IMR-90 (cell line): ENCODE measurements around the gene SLC35E4.
A peak's percentile ranks its signal among the peaks of the same experiment; 100 is the strongest.

Experiments
- BHLHE40 ChIP-seq: fragments of 150-350 bp; IDR thresholded peaks from 2 replicates; pipeline ENCODE4 v1.6.1; 2016; ENCODE audit warnings: mild to moderate bottlenecking, low read depth, low read length
- CEBPB ChIP-seq: IDR thresholded peaks from 2 replicates; pipeline ENCODE4 v1.6.1; 2012; ENCODE audit warnings: low read depth, low read length, improper control_type of control experiment
- CHD1 ChIP-seq: IDR thresholded peaks from 2 replicates; pipeline ENCODE4 v1.6.1; 2012; ENCODE audit warnings: low read depth, low read length, improper control_type of control experiment
- FOS ChIP-seq: fragments of 150-350 bp; IDR thresholded peaks from 2 replicates; pipeline ENCODE4 v1.6.1; 2016; ENCODE audit warnings: low read depth, low read length
- MAZ ChIP-seq: IDR thresholded peaks from 2 replicates; pipeline ENCODE4 v1.6.1; 2012; ENCODE audit warnings: low read depth, mild to moderate bottlenecking, low read length, improper control_type of control experiment, moderate library complexity, borderline replicate concordance
- MXI1 ChIP-seq: IDR thresholded peaks from 2 replicates; pipeline ENCODE4 v1.6.1; 2012; ENCODE audit warnings: low read depth, mild to moderate bottlenecking, low read length, moderate library complexity, borderline replicate concordance
- POLR2A ChIP-seq: IDR thresholded peaks from 2 replicates; pipeline ENCODE4 v1.6.1; 2012; ENCODE audit warnings: mild to moderate bottlenecking, low read depth, low read length
- RAD21 ChIP-seq: IDR thresholded peaks from 2 replicates; pipeline ENCODE4 v1.6.1; 2012; ENCODE audit warnings: low read length, improper control_type of control experiment
- RCOR1 ChIP-seq: IDR thresholded peaks from 2 replicates; pipeline ENCODE4 v1.6.1; 2012; ENCODE audit warnings: mild to moderate bottlenecking, low read length, improper control_type of control experiment; ENCODE audit not compliant: insufficient replicate concordance
- RFX5 ChIP-seq: IDR thresholded peaks from 2 replicates; pipeline ENCODE4 v1.8.0; 2012; ENCODE audit warnings: low read depth, mild to moderate bottlenecking, low read length, moderate library complexity
- SMC3 ChIP-seq: fragments of 150-350 bp; IDR thresholded peaks from 2 replicates; pipeline ENCODE4 v1.6.1; 2016; ENCODE audit warnings: low read depth, mild to moderate bottlenecking, antibody characterized with exemption, low read length, moderate library complexity
- TF ChIP-seq, protein P1 (sequence below): conservative IDR thresholded peaks from 2 replicates; pipeline ENCODE4 v1.5.1; 2012; ENCODE audit warnings: mild to moderate bottlenecking, low read depth, low read length, improper control_type of control experiment
- TF ChIP-seq, protein P2 (sequence below): fragments of 150-350 bp; IDR thresholded peaks from 2 replicates; pipeline ENCODE4 v1.6.1; 2016; ENCODE audit warnings: low read depth, mild to moderate bottlenecking, low read length, moderate library complexity, borderline replicate concordance
- TF ChIP-seq, protein P3 (sequence below): fragments of 150-350 bp; IDR thresholded peaks from 2 replicates; pipeline ENCODE4 v1.6.1; 2017; ENCODE audit warnings: mild to moderate bottlenecking, antibody characterized with exemption, low read length, low read depth

DNA sequence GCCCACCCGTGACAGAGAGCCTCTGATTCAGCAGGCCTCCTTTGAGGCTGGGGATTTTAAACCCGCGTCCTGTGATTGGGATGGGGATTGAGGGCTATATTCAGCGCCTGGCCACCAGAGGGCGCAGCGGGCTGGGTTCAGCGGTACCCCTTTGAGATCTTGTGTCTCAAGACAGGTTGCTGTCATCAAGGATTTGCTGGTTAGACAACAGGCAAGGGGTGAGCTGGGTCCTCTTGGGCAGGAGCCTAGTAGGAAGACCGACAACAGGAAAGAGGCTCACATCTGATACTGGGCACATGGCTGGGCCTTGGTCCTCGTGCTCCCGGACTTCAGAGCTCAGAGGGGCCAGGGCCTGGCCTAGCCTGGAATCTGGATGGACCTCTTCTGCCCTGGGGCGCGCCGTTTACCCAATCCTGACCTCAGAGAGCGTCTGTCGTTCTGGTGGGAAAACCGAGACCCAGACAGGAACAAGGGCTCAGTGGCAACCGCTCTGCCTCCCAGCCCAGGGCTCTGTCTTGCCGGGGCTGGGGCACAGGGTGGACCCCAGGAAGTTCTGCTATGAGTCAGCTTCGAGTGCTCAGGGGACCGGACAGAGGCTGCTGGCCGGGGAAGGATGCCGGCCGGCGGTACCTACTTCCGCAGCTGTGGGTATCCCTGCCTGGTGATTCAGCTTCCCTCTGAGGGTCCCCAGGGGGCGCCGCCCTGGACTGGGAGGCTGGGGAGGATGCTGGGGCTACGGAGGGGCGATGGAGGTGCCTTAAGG is 929 bp upstream of the SLC35E4 start:
- TF ChIP-seq, protein P1, sequence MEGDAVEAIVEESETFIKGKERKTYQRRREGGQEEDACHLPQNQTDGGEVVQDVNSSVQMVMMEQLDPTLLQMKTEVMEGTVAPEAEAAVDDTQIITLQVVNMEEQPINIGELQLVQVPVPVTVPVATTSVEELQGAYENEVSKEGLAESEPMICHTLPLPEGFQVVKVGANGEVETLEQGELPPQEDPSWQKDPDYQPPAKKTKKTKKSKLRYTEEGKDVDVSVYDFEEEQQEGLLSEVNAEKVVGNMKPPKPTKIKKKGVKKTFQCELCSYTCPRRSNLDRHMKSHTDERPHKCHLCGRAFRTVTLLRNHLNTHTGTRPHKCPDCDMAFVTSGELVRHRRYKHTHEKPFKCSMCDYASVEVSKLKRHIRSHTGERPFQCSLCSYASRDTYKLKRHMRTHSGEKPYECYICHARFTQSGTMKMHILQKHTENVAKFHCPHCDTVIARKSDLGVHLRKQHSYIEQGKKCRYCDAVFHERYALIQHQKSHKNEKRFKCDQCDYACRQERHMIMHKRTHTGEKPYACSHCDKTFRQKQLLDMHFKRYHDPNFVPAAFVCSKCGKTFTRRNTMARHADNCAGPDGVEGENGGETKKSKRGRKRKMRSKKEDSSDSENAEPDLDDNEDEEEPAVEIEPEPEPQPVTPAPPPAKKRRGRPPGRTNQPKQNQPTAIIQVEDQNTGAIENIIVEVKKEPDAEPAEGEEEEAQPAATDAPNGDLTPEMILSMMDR = peak; percentile 97
- TF ChIP-seq RCOR1 = no peak
- TF ChIP-seq BHLHE40 = peak; percentile 40; the same call in 1 of the 2 replicates
- TF ChIP-seq RFX5 = no peak
- no peak for TF ChIP-seq FOS
- TF ChIP-seq CHD1 = no peak
- TF ChIP-seq, protein P2, sequence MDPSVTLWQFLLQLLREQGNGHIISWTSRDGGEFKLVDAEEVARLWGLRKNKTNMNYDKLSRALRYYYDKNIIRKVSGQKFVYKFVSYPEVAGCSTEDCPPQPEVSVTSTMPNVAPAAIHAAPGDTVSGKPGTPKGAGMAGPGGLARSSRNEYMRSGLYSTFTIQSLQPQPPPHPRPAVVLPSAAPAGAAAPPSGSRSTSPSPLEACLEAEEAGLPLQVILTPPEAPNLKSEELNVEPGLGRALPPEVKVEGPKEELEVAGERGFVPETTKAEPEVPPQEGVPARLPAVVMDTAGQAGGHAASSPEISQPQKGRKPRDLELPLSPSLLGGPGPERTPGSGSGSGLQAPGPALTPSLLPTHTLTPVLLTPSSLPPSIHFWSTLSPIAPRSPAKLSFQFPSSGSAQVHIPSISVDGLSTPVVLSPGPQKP = no peak
- TF ChIP-seq SMC3 = peak; percentile 99
- no peak for TF ChIP-seq POLR2A
- TF ChIP-seq, protein P3, sequence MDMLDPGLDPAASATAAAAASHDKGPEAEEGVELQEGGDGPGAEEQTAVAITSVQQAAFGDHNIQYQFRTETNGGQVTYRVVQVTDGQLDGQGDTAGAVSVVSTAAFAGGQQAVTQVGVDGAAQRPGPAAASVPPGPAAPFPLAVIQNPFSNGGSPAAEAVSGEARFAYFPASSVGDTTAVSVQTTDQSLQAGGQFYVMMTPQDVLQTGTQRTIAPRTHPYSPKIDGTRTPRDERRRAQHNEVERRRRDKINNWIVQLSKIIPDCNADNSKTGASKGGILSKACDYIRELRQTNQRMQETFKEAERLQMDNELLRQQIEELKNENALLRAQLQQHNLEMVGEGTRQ = no peak
- TF ChIP-seq RAD21 = peak; percentile 96
- TF ChIP-seq MXI1 = no peak
- no peak for TF ChIP-seq CEBPB
- peak; percentile 52; the same call in 1 of the 2 replicates for TF ChIP-seq MAZ
